DND-41 (cell line): Measurements from ENCODE around the gene DISC1.

ENCODE experiments used
- CTCF ChIP-seq: IDR thresholded peaks from 2 replicates; pipeline ENCODE4 v1.5.1; 2012; ENCODE audit warnings: borderline replicate concordance, low read length, moderate library complexity, mild to moderate bottlenecking; ENCODE audit not compliant: poor library complexity, severe bottlenecking; ENCODE audit errors: extremely low read depth
- EZH2 ChIP-seq: IDR thresholded peaks from 3 replicates; pipeline ENCODE4 v1.6.1; 2012; ENCODE audit warnings: borderline replicate concordance, low read depth, mild to moderate bottlenecking, moderate library complexity, low read length, inconsistent platforms; ENCODE audit not compliant: severe bottlenecking

GRCh38 chr1:231827337-231828105 is 200.9 kb downstream of the DISC1 start:
- TF ChIP-seq CTCF (no peak), EZH2 (no peak)
